Measurements from ENCODE around the gene MEG3. TPM values are rescaled to one million over a fixed set of nuclear protein-coding genes. Genes with fewer than 3 reads are reported as not detected.
A peak's percentile ranks its signal among the peaks of the same experiment; 100 is the strongest.

MEG3 gene
- total RNA-seq, 1 donor from 2014 or later = 32.3 TPM

GRCh38 chr14:100902295-100903133 lies 76.6 kb downstream of the MEG3 start:
- Mint-ChIP-seq H3K36me3 (ENCODE audit: insufficient read depth) (peaks cover 4% of the 10 kb centered on the region), H3K4me3 (ENCODE audit: low read depth) (peak overlapping the region; percentile 77)

GRCh38 chr14:100903134-100903468 lies 77.2 kb downstream of the MEG3 start:
- Mint-ChIP-seq H3K9me3 (ENCODE audit: low read depth) (no peaks in the 10 kb centered on the region), H3K4me3 (ENCODE audit: low read depth) (peak overlapping the region; percentile 77), H3K4me1 (ENCODE audit: low read depth) (peaks cover 51% of the 10 kb centered on the region), H3K36me3 (ENCODE audit: insufficient read depth) (peaks cover 4% of the 10 kb centered on the region), H3K27ac (no peak overlapping the region), H3K27me3 (peaks cover 28% of the 10 kb centered on the region)
- no peak for DNase-seq (ENCODE audit: low spot score, unreplicated experiment)
- no peak for TF ChIP-seq CTCF (IDR thresholded peaks at IDR 0.05; ENCODE audit: unreplicated experiment)

More at GRCh38 chr14:100902295-100903133, 76.6 kb downstream of the MEG3 start:
- no peak for DNase-seq (ENCODE audit: low spot score, unreplicated experiment)
- Mint-ChIP-seq H3K27me3 (peaks cover 26% of the 10 kb centered on the region), H3K9me3 (ENCODE audit: low read depth) (no peaks in the 10 kb centered on the region), H3K27ac (peak overlapping the region; percentile 86), H3K4me1 (ENCODE audit: low read depth) (peaks cover 53% of the 10 kb centered on the region)
- TF ChIP-seq CTCF (IDR thresholded peaks at IDR 0.05; ENCODE audit: unreplicated experiment) = peak; percentile 63

GRCh38 chr14:100903672-100904185 lies 77.8 kb downstream of the MEG3 start, which contains the start of gene RTL1:
RTL1 (minus strand) TSS chr14:100903722; CDS start chr14:100884788, 18,934 bp downstream.
- peak within 1 kb of the TSS; percentile 77 for H3K4me3 Mint-ChIP-seq (ENCODE audit: low read depth)
- no peak for DNase-seq (ENCODE audit: low spot score, unreplicated experiment)
- H3K36me3 Mint-ChIP-seq (ENCODE audit: insufficient read depth) = peaks cover 4% of the 10 kb centered on the region
- TF ChIP-seq CTCF (IDR thresholded peaks at IDR 0.05; ENCODE audit: unreplicated experiment) = no peak
- H3K4me1 Mint-ChIP-seq (ENCODE audit: low read depth) = peaks cover 49% of the 10 kb centered on the region
- H3K27ac Mint-ChIP-seq = peak within 1 kb of the TSS; percentile 86
- H3K27me3 Mint-ChIP-seq = peaks cover 28% of the 10 kb centered on the region
- H3K9me3 Mint-ChIP-seq (ENCODE audit: low read depth) = no peaks in the 10 kb centered on the region

- Mint-ChIP-seq H3K9me3 (ENCODE audit: low read depth) (no peaks in the 10 kb centered on the region), H3K4me3 (ENCODE audit: low read depth) (peak overlapping the region; percentile 77), H3K4me1 (ENCODE audit: low read depth) (peaks cover 42% of the 10 kb centered on the region), H3K36me3 (ENCODE audit: insufficient read depth) (peaks cover 5% of the 10 kb centered on the region), H3K27me3 (peaks cover 28% of the 10 kb centered on the region), H3K27ac (peak overlapping the region; percentile 67)
- peak; percentile 79 for TF ChIP-seq CTCF (IDR thresholded peaks at IDR 0.05; ENCODE audit: unreplicated experiment)
- DNase-seq (ENCODE audit: low spot score, unreplicated experiment) = peak; percentile 70
Measured at GRCh38 chr14:100904307-100905087, 78.6 kb downstream of the MEG3 start.

GRCh38 chr14:100905166-100905565 lies 79.2 kb downstream of the MEG3 start:
- no peak for DNase-seq (ENCODE audit: low spot score, unreplicated experiment)
- peaks cover 28% of the 10 kb centered on the region for H3K27me3 Mint-ChIP-seq
- H3K36me3 Mint-ChIP-seq (ENCODE audit: insufficient read depth) = peaks cover 5% of the 10 kb centered on the region

More at GRCh38 chr14:100905166-100905565, 79.2 kb downstream of the MEG3 start:
- Mint-ChIP-seq H3K4me3 (ENCODE audit: low read depth) (peak overlapping the region; percentile 77), H3K4me1 (ENCODE audit: low read depth) (peaks cover 35% of the 10 kb centered on the region), H3K9me3 (ENCODE audit: low read depth) (no peaks in the 10 kb centered on the region), H3K27ac (no peak overlapping the region)
- TF ChIP-seq CTCF (IDR thresholded peaks at IDR 0.05; ENCODE audit: unreplicated experiment) = no peak

Data from progenitor cell of endocrine pancreas (in vitro differentiated cells).